IMR-90 (cell line): ENCODE results near the gene R3HDM4. TPM values are rescaled to one million over a fixed set of nuclear protein-coding genes. Genes with fewer than 3 reads are reported as not detected.

ENCODE experiments used
- ATAC-seq: fragments of 200-7000 bp; cut with Tn5 transposase; 2 replicates; pipeline ENCODE4 v1.9.1; 2020; ENCODE audit warnings: low read depth, mild to moderate bottlenecking, moderate library complexity
- BruUV-seq: library from RNA; stranded (reverse); fragments of 400-500 nt; replicated peaks from 2 replicates; lab custom pipeline; 2021; lab: Mats Ljungman, UMichigan
- CTCF ChIA-PET: fragments of 300-600 bp; formaldehyde crosslinking; extraction: SDS; loops from one replicate; lab custom pipeline; 2021; ENCODE audit warnings: antibody characterized with exemption; lab: Yijun Ruan, JAX
- POLR2A ChIA-PET: fragments of 300-600 bp; sonication (Branson Sonifier 250); formaldehyde crosslinking; loops from one replicate; lab custom pipeline; 2022; ENCODE audit warnings: antibody characterized with exemption; ENCODE audit not compliant: unreplicated experiment; lab: Charles Lee
- DNase-seq: peaks from one replicate; pipeline ENCODE4 v3.0.0; 2013
- H2AFZ ChIP-seq: replicated peaks from 2 replicates; pipeline ENCODE3; 2013; ENCODE audit warnings: low read length, mild to moderate bottlenecking; ENCODE audit not compliant: poor library complexity
- H2AK5ac ChIP-seq: 2 replicates; pipeline ENCODE4 v1.6.1; 2013; ENCODE audit warnings: low read depth, low read length, inconsistent platforms
- H2AK9ac ChIP-seq: replicated peaks from 2 replicates; pipeline ENCODE3; 2013; ENCODE audit warnings: mild to moderate bottlenecking, low read depth, low read length, moderate library complexity; ENCODE audit not compliant: poor library complexity
- H2BK120ac ChIP-seq: 2 replicates; pipeline ENCODE4 v1.6.1; 2013; ENCODE audit warnings: low read depth, low read length, inconsistent platforms
- H2BK15ac ChIP-seq: 3 replicates; pipeline ENCODE4 v1.6.1; 2013; ENCODE audit warnings: low read depth, low read length, inconsistent platforms
- H2BK20ac ChIP-seq: 2 replicates; pipeline ENCODE4 v1.6.1; 2013; ENCODE audit warnings: low read depth, mild to moderate bottlenecking, inconsistent platforms, low read length, moderate library complexity
- H2BK5ac ChIP-seq: 2 replicates; pipeline ENCODE4 v1.6.1; 2013; ENCODE audit warnings: mild to moderate bottlenecking, low read depth, low read length, inconsistent platforms; ENCODE audit not compliant: poor library complexity, severe bottlenecking
- H3K14ac ChIP-seq: replicated peaks from 2 replicates; pipeline ENCODE4 v1.6.1; 2013; ENCODE audit warnings: low read depth, low read length, inconsistent platforms
- H3K18ac ChIP-seq: 2 replicates; pipeline ENCODE4 v1.6.1; 2013; ENCODE audit warnings: low read depth, low read length, control low read depth
- H3K23ac ChIP-seq: 2 replicates; pipeline ENCODE4 v1.6.1; 2013; ENCODE audit warnings: low read depth, low read length, inconsistent platforms
- H3K27ac ChIP-seq: 2 replicates; pipeline ENCODE4 v1.5.1; 2013; ENCODE audit warnings: mild to moderate bottlenecking, control low read depth, low read length; ENCODE audit not compliant: insufficient read depth
- H3K27me3 ChIP-seq: 2 replicates; pipeline ENCODE4 v1.6.1; 2013; ENCODE audit warnings: low read length; ENCODE audit not compliant: control insufficient read depth, insufficient read depth
- H3K36me3 ChIP-seq: 2 replicates; pipeline ENCODE4 v1.6.1; 2013; ENCODE audit warnings: low read length, mixed read lengths; ENCODE audit not compliant: control insufficient read depth, insufficient read depth
- H3K4ac ChIP-seq: 2 replicates; pipeline ENCODE4 v1.6.1; 2013; ENCODE audit warnings: low read depth, low read length, inconsistent platforms
- H3K4me1 ChIP-seq: 2 replicates; pipeline ENCODE4 v1.6.1; 2013; ENCODE audit warnings: low read length, mixed read lengths; ENCODE audit not compliant: control insufficient read depth, insufficient read depth
- H3K4me2 ChIP-seq: 2 replicates; pipeline ENCODE4 v1.6.1; 2013; ENCODE audit warnings: low read depth, mild to moderate bottlenecking, control low read depth, low read length, moderate library complexity
- H3K4me3 ChIP-seq: 2 replicates; pipeline ENCODE4 v1.5.1; 2013; ENCODE audit warnings: low read depth, mild to moderate bottlenecking, control low read depth, low read length, moderate library complexity; ENCODE audit not compliant: insufficient read depth
- H3K56ac ChIP-seq: 2 replicates; pipeline ENCODE4 v1.6.1; 2013; ENCODE audit warnings: low read length, inconsistent platforms; ENCODE audit not compliant: insufficient read depth; ENCODE audit errors: extremely low read depth
- H3K79me1 ChIP-seq, 2 experiments: 2 replicates each; pipeline ENCODE4 v1.6.1; 2013; ENCODE audit warnings: low read length in 2 of 2, inconsistent platforms in 1 of 2, low read depth in 1 of 2
- H3K9ac ChIP-seq: 2 replicates; pipeline ENCODE4 v1.6.1; 2013; ENCODE audit warnings: low read depth, low read length, control low read depth
- H3K9me1 ChIP-seq: 2 replicates; pipeline ENCODE4 v1.6.1; 2013; ENCODE audit warnings: low read length, inconsistent platforms; ENCODE audit not compliant: insufficient read depth
- H3K9me3 ChIP-seq: 2 replicates; pipeline ENCODE4 v1.6.1; 2013; ENCODE audit warnings: low read length; ENCODE audit not compliant: control insufficient read depth, insufficient read depth
- H4K20me1 ChIP-seq: 2 replicates; pipeline ENCODE4 v1.6.1; 2013; ENCODE audit warnings: low read length, inconsistent platforms; ENCODE audit not compliant: insufficient read depth
- H4K5ac ChIP-seq: 2 replicates; pipeline ENCODE4 v1.6.1; 2013; ENCODE audit warnings: mild to moderate bottlenecking, low read depth, low read length, control low read depth
- H4K8ac ChIP-seq, 2 experiments: 2 replicates each; pipeline ENCODE4 v1.6.1; 2013; ENCODE audit warnings: low read depth in 2 of 2, low read length in 2 of 2, control low read depth in 1 of 2, inconsistent platforms in 1 of 2
- H4K91ac ChIP-seq: 2 replicates; pipeline ENCODE4 v1.6.1; 2013; ENCODE audit warnings: low read depth, low read length, inconsistent platforms; ENCODE audit not compliant: insufficient read depth
- BHLHE40 ChIP-seq: fragments of 150-350 bp; IDR thresholded peaks from 2 replicates; pipeline ENCODE4 v1.6.1; 2016; ENCODE audit warnings: mild to moderate bottlenecking, low read depth, low read length
- CEBPB ChIP-seq: IDR thresholded peaks from 2 replicates; pipeline ENCODE4 v1.6.1; 2012; ENCODE audit warnings: low read depth, low read length, improper control_type of control experiment
- CHD1 ChIP-seq: IDR thresholded peaks from 2 replicates; pipeline ENCODE4 v1.6.1; 2012; ENCODE audit warnings: low read depth, low read length, improper control_type of control experiment
- CTCF ChIP-seq: conservative IDR thresholded peaks from 2 replicates; pipeline ENCODE4 v1.5.1; 2012; ENCODE audit warnings: mild to moderate bottlenecking, low read depth, low read length, improper control_type of control experiment
- ELK1 ChIP-seq: fragments of 150-350 bp; IDR thresholded peaks from 2 replicates; pipeline ENCODE4 v1.6.1; 2016; ENCODE audit warnings: low read depth, mild to moderate bottlenecking, low read length, moderate library complexity, borderline replicate concordance
- FOS ChIP-seq: fragments of 150-350 bp; IDR thresholded peaks from 2 replicates; pipeline ENCODE4 v1.6.1; 2016; ENCODE audit warnings: low read depth, low read length
- MAFK ChIP-seq: IDR thresholded peaks from 2 replicates; pipeline ENCODE4 v1.6.1; 2012; ENCODE audit warnings: low read depth, low read length, improper control_type of control experiment
- MAZ ChIP-seq: IDR thresholded peaks from 2 replicates; pipeline ENCODE4 v1.6.1; 2012; ENCODE audit warnings: low read depth, mild to moderate bottlenecking, low read length, improper control_type of control experiment, moderate library complexity, borderline replicate concordance
- MXI1 ChIP-seq: IDR thresholded peaks from 2 replicates; pipeline ENCODE4 v1.6.1; 2012; ENCODE audit warnings: low read depth, mild to moderate bottlenecking, low read length, moderate library complexity, borderline replicate concordance
- NFE2L2 ChIP-seq: fragments of 150-350 bp; IDR thresholded peaks from 2 replicates; pipeline ENCODE4 v1.6.1; 2016; ENCODE audit warnings: low read depth, mild to moderate bottlenecking, low read length
- POLR2A ChIP-seq: IDR thresholded peaks from 2 replicates; pipeline ENCODE4 v1.6.1; 2012; ENCODE audit warnings: mild to moderate bottlenecking, low read depth, low read length
- RAD21 ChIP-seq: IDR thresholded peaks from 2 replicates; pipeline ENCODE4 v1.6.1; 2012; ENCODE audit warnings: low read length, improper control_type of control experiment
- RCOR1 ChIP-seq: IDR thresholded peaks from 2 replicates; pipeline ENCODE4 v1.6.1; 2012; ENCODE audit warnings: mild to moderate bottlenecking, low read length, improper control_type of control experiment; ENCODE audit not compliant: insufficient replicate concordance
- RFX5 ChIP-seq: IDR thresholded peaks from 2 replicates; pipeline ENCODE4 v1.8.0; 2012; ENCODE audit warnings: low read depth, mild to moderate bottlenecking, low read length, moderate library complexity
- SMC3 ChIP-seq: fragments of 150-350 bp; IDR thresholded peaks from 2 replicates; pipeline ENCODE4 v1.6.1; 2016; ENCODE audit warnings: low read depth, mild to moderate bottlenecking, antibody characterized with exemption, low read length, moderate library complexity
- USF2 ChIP-seq: fragments of 150-350 bp; IDR thresholded peaks from 2 replicates; pipeline ENCODE4 v1.6.1; 2017; ENCODE audit warnings: mild to moderate bottlenecking, antibody characterized with exemption, low read length, low read depth
- WGBS, 2 experiments: methylation state at CpG; one replicate each; pipeline versions ENCODE4 v1.1.5 to v1.1.7; 2013; ENCODE audit warnings: missing lambda C conversion rate in 2 of 2; ENCODE audit not compliant: insufficient read length in 1 of 2; ENCODE audit errors: extremely low coverage in 2 of 2; 5-methylcytosine and 5-hydroxymethylcytosine counted together
- dilution Hi-C: fragments of 300-500 bp; cut with HindIII; formaldehyde crosslinking; loops from one replicate; pipeline ENCODE4 v1.14.3; 2018; ENCODE audit warnings: low sequenced_read_pairs; ENCODE audit not compliant: unreplicated experiment
- in situ Hi-C: fragments of 300-500 bp; cut with MboI; formaldehyde crosslinking; loops from 3 replicates; pipeline ENCODE4 v1.14.3; 2019; ENCODE audit warnings: low sequenced_read_pairs, inconsistent platforms, mixed read lengths
- intact Hi-C: fragments of 100-400 bp; cut with micrococcal nuclease; formaldehyde crosslinking; loops from 2 replicates; pipeline ENCODE4 v1.10.0; 2022
- polyA plus RNA-seq, 3 experiments: library from polyadenylated mRNA; depleted of rRNA; stranded (reverse); fragments of >200 nt; gene quantifications; 2 replicates each; pipeline ENCODE4 v1.2.3, GENCODE V29; 2012; ENCODE audit warnings: low replicate concordance in 1 of 3
- total RNA-seq: library from RNA; depleted of rRNA; stranded (reverse); fragments of >200 nt; gene quantifications from 2 replicates; pipeline ENCODE4 v1.2.3, GENCODE V29; 2012

Gene R3HDM4
- total and polyA plus RNA-seq, 2 of the 4 experiments (the other 2 are of a cell fraction) = 9.0 to 51.5 TPM

GRCh38 chr19:918152-918437, 5.1 kb upstream of the R3HDM4 start:
- H3K4me3 ChIP-seq = no peak overlapping the region
- peaks cover 0 to 7% of the 10 kb centered on the region in 2 experiments; a peak in 1 of 4 replicates for H3K79me1 ChIP-seq
- no peak overlapping the region for H3K4me2 ChIP-seq
- no peak overlapping the region for H3K56ac ChIP-seq
- no peaks in the 10 kb centered on the region for H3K9me3 ChIP-seq
- no TSS peak for BruUV-seq
- TF ChIP-seq USF2 = no peak
- no peak for TF ChIP-seq CHD1
- TF ChIP-seq BHLHE40 = no peak
- no peak for TF ChIP-seq SMC3
- TF ChIP-seq POLR2A = no peak
- no peak for TF ChIP-seq ELK1
- no peak for TF ChIP-seq MXI1
- TF ChIP-seq MAFK = no peak
- no peak for TF ChIP-seq CEBPB
- TF ChIP-seq RFX5 = no peak
- TF ChIP-seq FOS = no peak
- TF ChIP-seq MAZ = no peak
- TF ChIP-seq NFE2L2 = no peak
- no peak for TF ChIP-seq RAD21
- no peak for TF ChIP-seq RCOR1
- no peak for TF ChIP-seq CTCF
- H3K14ac ChIP-seq = no peak overlapping the region
- H4K8ac ChIP-seq = no peak overlapping the region
- no peaks in the 10 kb centered on the region for H3K36me3 ChIP-seq
- DNase-seq (no peak), ATAC-seq (no peak)
- H3K23ac ChIP-seq = no peak overlapping the region
- in situ Hi-C loops (no loop called here), dilution Hi-C loops (no loop called here), intact Hi-C loops (no loop called here)
- no peak overlapping the region for H4K5ac ChIP-seq
- H2BK5ac ChIP-seq = no peak overlapping the region
- H3K4ac ChIP-seq = no peak overlapping the region
- ChIA-PET CTCF (no interaction called here), POLR2A (no interaction called here)
- no peak overlapping the region for H2AK5ac ChIP-seq
- no peak overlapping the region for H3K18ac ChIP-seq
- H2BK15ac ChIP-seq = no peak overlapping the region
- H4K20me1 ChIP-seq = no peaks in the 10 kb centered on the region
- H3K4me1 ChIP-seq = peaks cover 8% of the 10 kb centered on the region
- H2AK9ac ChIP-seq = no peak overlapping the region
- no peak overlapping the region for H4K91ac ChIP-seq
- no peaks in the 10 kb centered on the region for H3K9me1 ChIP-seq
- H2AFZ ChIP-seq = no peak overlapping the region
- no peak overlapping the region for H2BK120ac ChIP-seq
- H2BK20ac ChIP-seq = no peak overlapping the region
- H3K27me3 ChIP-seq = peaks cover 38% of the 10 kb centered on the region
- H3K27ac ChIP-seq = no peak overlapping the region
- 0% methylated on average over 4 of the region's 12 CpGs; no CpG with 5 or more reads in 1 of the 2 experiments for WGBS, 2 experiments
- H3K9ac ChIP-seq = no peak overlapping the region
